ENCODE data around the gene TAF11.

DNA sequence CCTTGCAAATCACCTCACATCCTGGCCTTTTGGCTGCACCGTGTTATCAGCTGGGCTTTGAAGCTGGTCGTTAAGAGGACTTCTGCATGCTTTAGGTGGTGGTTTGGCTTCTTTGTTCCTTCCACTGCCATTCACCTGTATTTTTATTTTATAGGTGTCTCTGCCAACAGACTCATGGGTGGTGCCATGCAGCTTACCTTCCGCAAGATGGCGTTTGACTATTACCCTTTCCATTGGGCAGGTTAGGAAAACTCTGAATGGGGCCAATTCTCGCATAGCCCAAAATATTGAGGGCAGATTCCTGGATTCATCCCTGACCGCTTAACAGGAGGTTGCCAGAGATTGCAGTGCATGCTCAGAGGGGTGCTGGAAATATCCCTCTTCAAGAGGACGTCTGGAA lies 32.4 kb downstream of the TAF11 start:
- TF ChIP-seq RARB (CRISPR knock-in tag; IDR thresholded peaks at IDR 0.05) = no peak
- TF ChIP-seq, protein P1, sequence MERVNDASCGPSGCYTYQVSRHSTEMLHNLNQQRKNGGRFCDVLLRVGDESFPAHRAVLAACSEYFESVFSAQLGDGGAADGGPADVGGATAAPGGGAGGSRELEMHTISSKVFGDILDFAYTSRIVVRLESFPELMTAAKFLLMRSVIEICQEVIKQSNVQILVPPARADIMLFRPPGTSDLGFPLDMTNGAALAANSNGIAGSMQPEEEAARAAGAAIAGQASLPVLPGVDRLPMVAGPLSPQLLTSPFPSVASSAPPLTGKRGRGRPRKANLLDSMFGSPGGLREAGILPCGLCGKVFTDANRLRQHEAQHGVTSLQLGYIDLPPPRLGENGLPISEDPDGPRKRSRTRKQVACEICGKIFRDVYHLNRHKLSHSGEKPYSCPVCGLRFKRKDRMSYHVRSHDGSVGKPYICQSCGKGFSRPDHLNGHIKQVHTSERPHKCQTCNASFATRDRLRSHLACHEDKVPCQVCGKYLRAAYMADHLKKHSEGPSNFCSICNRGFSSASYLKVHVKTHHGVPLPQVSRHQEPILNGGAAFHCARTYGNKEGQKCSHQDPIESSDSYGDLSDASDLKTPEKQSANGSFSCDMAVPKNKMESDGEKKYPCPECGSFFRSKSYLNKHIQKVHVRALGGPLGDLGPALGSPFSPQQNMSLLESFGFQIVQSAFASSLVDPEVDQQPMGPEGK (CRISPR knock-in tag; IDR thresholded peaks at IDR 0.05; ENCODE audit: borderline replicate concordance) = no peak

All from SK-N-SH treated with all-trans-retinoic acid at 6 μM for 48 hours (cell line).